ENCODE measurements around the gene ZNF423. TPM values are rescaled to one million over a fixed set of nuclear protein-coding genes. Genes with fewer than 3 reads are reported as not detected.

The ZNF423 gene
- total and polyA plus RNA-seq, 12 donors: 1.7 to 10.6 (median 5.5) TPM

GRCh38 chr16:49636608-49637007, 219.3 kb downstream of the ZNF423 start:
- TF ChIP-seq POLR2A (IDR thresholded peaks at IDR 0.05): no peak
- TF ChIP-seq CTCF (IDR thresholded peaks at IDR 0.05): no peak

DNA sequence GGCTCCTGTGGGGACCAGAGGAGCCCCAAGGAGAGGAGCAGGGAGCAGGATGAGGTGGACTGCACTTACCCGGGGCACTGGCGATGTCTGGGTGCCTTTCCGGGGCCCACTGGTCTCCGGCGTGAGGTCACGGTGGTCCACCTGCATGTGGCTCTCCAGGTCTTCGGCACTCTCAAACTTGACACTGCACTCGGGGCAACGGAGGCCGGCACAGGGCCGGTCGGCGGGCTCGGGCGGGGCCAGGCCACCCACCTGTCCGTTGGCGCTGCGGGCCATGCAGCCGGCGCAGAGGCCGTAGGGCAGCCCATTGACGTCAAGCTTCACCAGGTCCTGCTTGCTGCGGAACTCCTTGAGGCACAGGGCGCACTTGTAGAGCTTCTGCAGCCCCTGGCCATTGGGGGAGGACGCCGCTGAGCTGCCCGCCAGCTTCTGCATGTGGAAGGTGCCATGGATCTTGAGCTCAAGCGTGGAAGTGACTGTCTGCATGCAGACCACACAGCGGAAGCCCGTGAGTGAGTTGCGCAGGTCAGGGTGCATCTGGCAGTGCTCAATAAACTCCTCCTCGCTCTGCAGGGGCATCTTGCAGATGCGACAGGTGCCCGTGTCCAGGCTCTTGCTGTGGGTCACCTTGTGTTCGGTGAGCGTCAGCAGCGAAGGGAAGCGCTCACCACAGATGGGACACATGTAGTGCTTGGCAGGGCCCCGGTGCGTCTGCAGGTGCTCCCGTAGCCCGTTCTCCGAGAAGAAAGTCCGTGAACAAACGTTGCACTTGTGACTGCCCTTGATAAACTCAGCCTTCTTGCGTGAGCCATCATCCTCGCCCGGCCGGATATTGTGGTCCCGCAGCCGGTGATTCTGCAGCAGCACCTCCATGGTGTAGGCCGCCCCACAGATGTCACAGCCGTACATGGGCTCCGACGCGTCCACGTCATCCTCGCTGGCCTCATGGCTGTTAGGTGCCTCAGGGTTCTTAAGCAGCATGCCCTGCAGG, 220.0 kb downstream of the ZNF423 start:
- no peak overlapping the region for H3K4me3 ChIP-seq
- no peaks in the 10 kb centered on the region for H3K27me3 ChIP-seq
- TF ChIP-seq CTCF (IDR thresholded peaks at IDR 0.05) (no peak), POLR2A (IDR thresholded peaks at IDR 0.05) (no peak)
- 86 to 97% (median 96%) methylated on average over 7 to 58 of the region's 58 CpGs for WGBS, 4 donors
- H3K36me3 ChIP-seq (replicated peaks in 1 of 2): no peaks in the 10 kb centered on the region
- H3K9me3 ChIP-seq (replicated peaks in 1 of 3): no peaks in the 10 kb centered on the region
- H3K4me1 ChIP-seq (replicated peaks in 1 of 2): peaks cover 8 to 22% of the 10 kb centered on the region in 2 donors
- peak in 1 of 7 donors; percentile 11 for DNase-seq
- H3K27ac ChIP-seq: no peak overlapping the region
- intact Hi-C loops (cut with DNase I): no loop called here

More at GRCh38 chr16:49636608-49637007, 219.3 kb downstream of the ZNF423 start:
- Histone ChIP-seq H3K9me3 (replicated peaks in 1 of 3) (no peaks in the 10 kb centered on the region), H3K27ac (no peak overlapping the region), H3K36me3 (replicated peaks in 1 of 2) (no peaks in the 10 kb centered on the region), H3K4me3 (no peak overlapping the region), H3K27me3 (no peaks in the 10 kb centered on the region), H3K4me1 (replicated peaks in 1 of 2) (peaks cover 8 to 24% of the 10 kb centered on the region in 2 donors)
- WGBS, 4 donors: 95 to 100% (median 96%) methylated on average over 7 to 14 of the region's 14 CpGs
- DNase-seq: no peak
- intact Hi-C loops (cut with DNase I): no loop called here

- Histone ChIP-seq H3K4me3 (no peak overlapping the region), H3K27me3 (no peaks in the 10 kb centered on the region), H3K4me1 (replicated peaks in 1 of 2) (peaks cover 7 to 14% of the 10 kb centered on the region in 2 donors), H3K9me3 (replicated peaks in 1 of 3) (no peaks in the 10 kb centered on the region), H3K27ac (no peak overlapping the region), H3K36me3 (replicated peaks in 1 of 2) (no peaks in the 10 kb centered on the region)
- intact Hi-C loops (cut with DNase I): no loop called here
- peak in 2 of 7 donors; percentile 4 to 23 for DNase-seq
- 71 to 95% (median 91%) methylated on average over 1 of the region's 1 CpG for WGBS, 4 donors
- TF ChIP-seq CTCF (IDR thresholded peaks at IDR 0.05): no peak
- TF ChIP-seq POLR2A (IDR thresholded peaks at IDR 0.05): no peak
Observed at GRCh38 chr16:49635009-49635350, 220.9 kb downstream of the ZNF423 start.

DNA sequence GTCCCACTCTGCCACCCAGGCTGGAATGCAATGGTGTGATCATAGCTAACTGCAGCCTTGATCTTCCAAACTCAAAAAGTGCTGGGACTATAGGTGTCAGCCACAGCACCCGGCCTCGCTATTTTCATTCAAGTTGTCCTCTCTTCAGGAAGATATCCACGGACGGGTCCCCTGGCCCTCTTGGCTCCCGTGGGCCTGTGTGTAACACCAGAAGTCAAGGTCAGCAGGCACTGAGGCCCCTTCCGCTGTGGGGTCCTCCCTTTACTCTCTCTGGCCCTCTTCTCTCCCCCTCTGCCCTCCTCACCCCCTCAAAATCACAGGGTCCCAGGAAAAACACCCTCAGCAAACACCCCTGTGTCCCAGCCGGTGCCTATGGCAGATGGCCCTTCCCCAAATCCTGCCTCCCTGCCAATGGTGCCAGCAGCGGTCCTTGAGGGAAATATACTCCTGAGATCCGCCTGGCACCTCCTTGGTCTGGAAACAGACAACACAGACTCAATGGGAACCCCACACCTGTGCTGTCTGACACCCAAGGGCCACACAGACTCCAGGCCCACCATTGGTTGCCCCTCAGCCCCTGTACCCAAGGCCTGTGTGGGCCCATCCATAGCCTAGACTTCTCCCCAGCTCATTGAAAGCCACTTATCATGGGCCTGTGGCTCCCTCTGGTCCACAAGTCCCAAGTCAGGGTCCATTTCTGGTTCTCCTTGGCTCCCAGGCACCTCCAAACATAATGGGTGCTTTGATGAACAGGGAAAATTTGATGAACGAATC, 221.5 kb downstream of the ZNF423 start:
- Histone ChIP-seq H3K36me3 (replicated peaks in 1 of 2) (no peaks in the 10 kb centered on the region), H3K27me3 (no peaks in the 10 kb centered on the region), H3K4me3 (no peak overlapping the region), H3K4me1 (replicated peaks in 1 of 2) (peaks cover 2 to 8% of the 10 kb centered on the region in 2 donors), H3K27ac (no peak overlapping the region), H3K9me3 (replicated peaks in 1 of 3) (no peaks in the 10 kb centered on the region)
- TF ChIP-seq POLR2A (IDR thresholded peaks at IDR 0.05): no peak
- TF ChIP-seq CTCF (IDR thresholded peaks at IDR 0.05): no peak
- intact Hi-C loops (cut with DNase I): no loop called here
- WGBS, 4 donors: 87 to 94% (median 91%) methylated on average over 10 of the region's 10 CpGs
- DNase-seq: peak in 2 of 7 donors; percentile 12 to 28
